H1 (cell line): ENCODE data around the gene SMIM15. TPM values are rescaled to one million over a fixed set of nuclear protein-coding genes. Genes with fewer than 3 reads are reported as not detected.

ENCODE experiments used
- CTCF ChIA-PET: fragments of 300-600 bp; sonication (Branson Sonifier 250); formaldehyde crosslinking; loops from one replicate; lab custom pipeline; 2021; ENCODE audit not compliant: partially characterized antibody; lab: Charles Lee
- POLR2A ChIA-PET: fragments of 300-600 bp; sonication (Branson Sonifier 250); formaldehyde crosslinking; loops from one replicate; lab custom pipeline; 2021; ENCODE audit warnings: inconsistent platforms; ENCODE audit not compliant: partially characterized antibody; lab: Charles Lee
- DNase-seq, 2 experiments: peaks; one replicate each; pipeline versions ENCODE4 v3.0.0 to v3.0.0-alpha.2; 2010 to 2022; ENCODE audit warnings: low spot score in 2 of 2, low read depth in 1 of 2, mixed read lengths in 1 of 2
- FAIRE-seq: peaks from 2 replicates; lab custom pipeline; 2011; peaks lifted over from hg19 to GRCh38; lab: Jason Lieb, UNC
- H2AFZ ChIP-seq: 2 replicates; pipeline ENCODE4 v1.8.1; 2012; ENCODE audit warnings: low read length, inconsistent platforms
- H2AK5ac ChIP-seq: 2 replicates; pipeline ENCODE4 v1.6.1; 2013; ENCODE audit warnings: low read depth, low read length
- H2BK120ac ChIP-seq: replicated peaks from 2 replicates; pipeline ENCODE3; 2013; ENCODE audit warnings: low read depth, low read length, inconsistent platforms
- H2BK12ac ChIP-seq: 2 replicates; pipeline ENCODE4 v1.6.1; 2013; ENCODE audit warnings: low read depth, low read length
- H2BK15ac ChIP-seq: 2 replicates; pipeline ENCODE4 v1.6.1; 2013; ENCODE audit warnings: low read length
- H2BK20ac ChIP-seq: 2 replicates; pipeline ENCODE4 v1.6.1; 2013; ENCODE audit warnings: low read length
- H2BK5ac ChIP-seq: 2 replicates; pipeline ENCODE4 v1.6.1; 2013; ENCODE audit warnings: low read depth, low read length
- H3K14ac ChIP-seq: 2 replicates; pipeline ENCODE4 v1.6.1; 2013; ENCODE audit warnings: inconsistent platforms; ENCODE audit not compliant: insufficient read length
- H3K18ac ChIP-seq: 2 replicates; pipeline ENCODE4 v1.6.1; 2013; ENCODE audit warnings: low read length; ENCODE audit errors: extremely low read depth
- H3K23ac ChIP-seq: 2 replicates; pipeline ENCODE4 v1.6.1; 2013; ENCODE audit warnings: inconsistent platforms; ENCODE audit not compliant: insufficient read length
- H3K23me2 ChIP-seq: 2 replicates; pipeline ENCODE4 v1.6.1; 2013; ENCODE audit warnings: low read depth, low read length
- H3K27ac ChIP-seq: 2 replicates; pipeline ENCODE4 v1.6.1; 2011; ENCODE audit warnings: low read depth, low read length, inconsistent platforms
- H3K27me3 ChIP-seq, 4 experiments: replicated peaks in 1 of 4; 1 replicate in 1 of 4; 2 replicates in 3 of 4; pipeline versions ENCODE4 v1.6.1 to v1.8.1; 2011 to 2013; ENCODE audit warnings: low read length in 3 of 4, mild to moderate bottlenecking in 3 of 4, inconsistent platforms in 2 of 4, mixed read lengths in 2 of 4, moderate library complexity in 1 of 4; ENCODE audit not compliant: control insufficient read depth in 3 of 4, insufficient read depth in 3 of 4; ENCODE audit errors: extremely low read depth in 1 of 4
- H3K36me3 ChIP-seq, 4 experiments: 2 replicates each; pipeline versions ENCODE4 v1.6.1 to v1.8.1; 2011 to 2013; ENCODE audit warnings: mild to moderate bottlenecking in 4 of 4, low read length in 3 of 4, moderate library complexity in 2 of 4, control low read depth in 1 of 4, inconsistent platforms in 1 of 4; ENCODE audit not compliant: insufficient read depth in 4 of 4, control insufficient read depth in 2 of 4
- H3K4ac ChIP-seq: replicated peaks from 2 replicates; pipeline ENCODE3; 2013; ENCODE audit warnings: low read length, low read depth, mixed read lengths, inconsistent platforms; ENCODE audit not compliant: insufficient read length
- H3K4me1 ChIP-seq, 4 experiments: replicated peaks in 1 of 4; 1 replicate in 1 of 4; 2 replicates in 3 of 4; pipeline versions ENCODE4 v1.6.1 to v1.8.1; 2011 to 2013; ENCODE audit warnings: low read length in 3 of 4, inconsistent platforms in 2 of 4, mixed read lengths in 1 of 4; ENCODE audit not compliant: insufficient read depth in 4 of 4, control insufficient read depth in 3 of 4
- H3K4me2 ChIP-seq, 2 experiments: 2 replicates each; pipeline versions ENCODE4 v1.6.1 to v1.8.1; 2011 to 2013; ENCODE audit warnings: low read depth in 2 of 2, low read length in 2 of 2, control low read depth in 1 of 2, inconsistent platforms in 1 of 2, mild to moderate bottlenecking in 1 of 2; ENCODE audit not compliant: insufficient read depth in 1 of 2
- H3K4me3 ChIP-seq, 4 experiments: fragments of 200-600, 300-600 bp in 1 of 4; sonication (generic), shearing (Covaris generic), sonication (Bioruptor Twin) in 1 of 4; 2 replicates each; pipeline versions ENCODE4 v1.5.1 to v1.8.1; 2011 to 2016; ENCODE audit warnings: low read length in 4 of 4, low read depth in 3 of 4, control low read depth in 2 of 4, inconsistent platforms in 2 of 4, mild to moderate bottlenecking in 2 of 4, mixed read lengths in 1 of 4, moderate library complexity in 1 of 4; ENCODE audit not compliant: insufficient read depth in 2 of 4; ENCODE audit errors: extremely low read depth in 1 of 4
- H3K56ac ChIP-seq: replicated peaks from 2 replicates; pipeline ENCODE3; 2013; ENCODE audit warnings: low read depth, mild to moderate bottlenecking, mixed read lengths, low read length, inconsistent platforms; ENCODE audit not compliant: insufficient read length
- H3K79me1 ChIP-seq: 2 replicates; pipeline ENCODE4 v1.6.1; 2013; ENCODE audit warnings: low read depth, low read length, control low read depth
- H3K79me2 ChIP-seq, 2 experiments: 2 replicates each; pipeline versions ENCODE4 v1.6.1 to v1.8.1; 2012 to 2013; ENCODE audit warnings: low read length in 2 of 2, mild to moderate bottlenecking in 2 of 2, inconsistent platforms in 1 of 2; ENCODE audit not compliant: insufficient read depth in 2 of 2, control insufficient read depth in 1 of 2
- H3K9ac ChIP-seq, 4 experiments: replicated peaks in 1 of 4; 1 replicate in 1 of 4; 2 replicates in 3 of 4; pipeline versions ENCODE4 v1.6.1 to v1.8.1; 2011 to 2013; ENCODE audit warnings: low read depth in 3 of 4, low read length in 3 of 4, control low read depth in 2 of 4, mild to moderate bottlenecking in 2 of 4, moderate library complexity in 2 of 4, inconsistent platforms in 1 of 4; ENCODE audit errors: extremely low read depth in 1 of 4
- H3K9me3 ChIP-seq, 2 experiments: 2 replicates each; pipeline versions ENCODE4 v1.6.1 to v1.8.1; 2012 to 2013; ENCODE audit warnings: mild to moderate bottlenecking in 2 of 2, moderate library complexity in 2 of 2, control low read depth in 1 of 2, inconsistent platforms in 1 of 2, low read depth in 1 of 2, low read length in 1 of 2, mixed read lengths in 1 of 2; ENCODE audit not compliant: insufficient read depth in 2 of 2
- H4K20me1 ChIP-seq, 2 experiments: replicated peaks in 1 of 2; 2 replicates each; pipeline versions ENCODE3 to v1.8.1; 2011 to 2013; ENCODE audit warnings: inconsistent platforms in 2 of 2, low read length in 2 of 2, mild to moderate bottlenecking in 1 of 2; ENCODE audit not compliant: insufficient read depth in 2 of 2, control insufficient read depth in 1 of 2
- H4K5ac ChIP-seq: 2 replicates; pipeline ENCODE4 v1.6.1; 2013; ENCODE audit warnings: low read length, low read depth, mixed read lengths, inconsistent platforms; ENCODE audit not compliant: insufficient read length
- H4K8ac ChIP-seq: 2 replicates; pipeline ENCODE4 v1.8.0; 2013; ENCODE audit warnings: mild to moderate bottlenecking, moderate library complexity, low read length, inconsistent platforms; ENCODE audit not compliant: insufficient read depth; ENCODE audit errors: extremely low read depth
- H4K91ac ChIP-seq: replicated peaks from 2 replicates; pipeline ENCODE3; 2013; ENCODE audit warnings: low read length, mixed read lengths, inconsistent platforms; ENCODE audit not compliant: insufficient read length
- CBX5 ChIP-seq: fragments of 300-800, 300-1000 bp; sonication (generic); IDR thresholded peaks from 2 replicates; pipeline ENCODE4 v1.7.1; 2016; ENCODE audit warnings: antibody characterized with exemption, low read length, low read depth
- CTCF ChIP-seq, 3 experiments: IDR thresholded peaks; 1 replicate in 2 of 3; 2 replicates in 1 of 3; pipeline versions ENCODE4 v1.5.1 to v1.6.1; 2011; ENCODE audit warnings: low read length in 3 of 3, mild to moderate bottlenecking in 3 of 3, inconsistent platforms in 2 of 3, low read depth in 1 of 3, moderate library complexity in 1 of 3; ENCODE audit not compliant: insufficient read depth in 1 of 3; ENCODE audit errors: control extremely low read depth in 1 of 3
- EGR1 ChIP-seq: IDR thresholded peaks from 2 replicates; pipeline ENCODE4 v1.6.1; 2011; ENCODE audit warnings: low read depth, low read length, borderline replicate concordance
- JUN ChIP-seq: IDR thresholded peaks from 2 replicates; pipeline ENCODE4 v1.6.1; 2011; ENCODE audit warnings: low read depth, mild to moderate bottlenecking, improper control_type of control experiment, low read length
- POLR2AphosphoS5 ChIP-seq: IDR thresholded peaks from 2 replicates; pipeline ENCODE4 v1.6.1; 2011; ENCODE audit warnings: low read depth, low read length
- RNF2 ChIP-seq: fragments of 200-900, 300-1000 bp; sonication (generic); IDR thresholded peaks from 2 replicates; pipeline ENCODE4 v1.7.1; 2016; ENCODE audit warnings: borderline replicate concordance, low read depth, mild to moderate bottlenecking, antibody characterized with exemption, low read length; ENCODE audit not compliant: poor library complexity, severe bottlenecking; ENCODE audit errors: missing control alignments
- SP2 ChIP-seq: IDR thresholded peaks from 2 replicates; pipeline ENCODE4 v1.6.1; 2012; ENCODE audit warnings: mild to moderate bottlenecking, low read length, inconsistent platforms
- SUZ12 ChIP-seq: fragments of 200-600 bp; sonication (generic); IDR thresholded peaks from 2 replicates; pipeline ENCODE4 v1.6.1; 2012; ENCODE audit warnings: mild to moderate bottlenecking, inconsistent platforms, low read length, moderate library complexity, mixed read lengths
- TBP ChIP-seq: IDR thresholded peaks from 2 replicates; pipeline ENCODE4 v1.6.1; 2011; ENCODE audit warnings: low read depth, low read length, improper control_type of control experiment
- WGBS, 2 experiments: shearing (Covaris generic) in 1 of 2; methylation state at CpG; one replicate each; pipeline versions ENCODE4 v1.1.6 to v1.1.7; 2013 to 2015; ENCODE audit warnings: low lambda C conversion rate in 2 of 2, mixed read lengths in 2 of 2, inconsistent platforms in 1 of 2, low coverage in 1 of 2, missing lambda C conversion rate in 1 of 2; ENCODE audit not compliant: insufficient replicate concordance in 2 of 2, insufficient coverage in 1 of 2, insufficient read length in 1 of 2; ENCODE audit errors: extremely low coverage in 1 of 2, missing lambda C conversion rate in 1 of 2; 5-methylcytosine and 5-hydroxymethylcytosine counted together
- polyA plus RNA-seq, 7 experiments: library from polyadenylated mRNA; depleted of rRNA in 3 of 7; stranded (reverse) in 5 of 7; unstranded in 2 of 7; fragments of >200 nt in 5 of 7; fragments of 200-250 nt in 2 of 7; gene quantifications; 1 replicate in 5 of 7; 2 replicates in 1 of 7; 4 replicates in 1 of 7; pipeline versions ENCODE4 v1.2.1 to v1.2.3, GENCODE V29; 2011 to 2013; ENCODE audit warnings: missing spikeins in 2 of 7, mixed read lengths in 2 of 7
- total RNA-seq: library from RNA; stranded (reverse); fragmentation: NEBNext Ultra II Directional; extraction: Animal tissue kit (Norgen Biotek cat#: 25700); gene quantifications from 2 replicates; pipeline ENCODE4 v1.2.1, GENCODE V29; 2021

The SMIM15 gene
- total and polyA plus RNA-seq, 2 of the 8 experiments (the other 6 are each of a cell fraction or from before 2014, with no cell fraction given), result 17.6 to 53.1 TPM

DNA sequence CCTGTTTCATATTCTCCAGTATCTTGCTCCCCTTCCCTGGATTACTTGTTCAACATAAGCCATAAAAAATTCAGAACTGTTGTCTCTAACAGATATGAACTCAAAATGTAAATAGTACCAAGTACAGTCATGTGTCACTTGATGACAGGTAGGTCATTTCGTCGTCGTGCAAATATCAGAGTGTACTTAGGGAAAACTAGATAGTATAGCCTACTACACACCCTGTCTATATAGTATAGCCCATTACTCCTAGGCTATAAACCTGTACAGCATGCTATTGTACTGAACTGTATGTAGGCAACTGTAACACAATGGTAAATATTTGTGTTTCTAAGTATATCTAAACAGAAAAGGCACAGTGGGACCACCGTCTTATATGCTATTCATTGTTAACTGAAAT lies 39.1 kb downstream of the SMIM15 start:
- no peak overlapping the region for H3K4ac ChIP-seq
- H2AK5ac ChIP-seq, result no peak overlapping the region
- H3K14ac ChIP-seq, result no peak overlapping the region
- no peaks in the 10 kb centered on the region for H3K9me3 ChIP-seq
- H3K23ac ChIP-seq, result no peak overlapping the region
- no peak overlapping the region for H2BK120ac ChIP-seq
- H4K20me1 ChIP-seq, result no peaks in the 10 kb centered on the region
- no peak overlapping the region for H3K4me2 ChIP-seq
- H2BK12ac ChIP-seq, result no peak overlapping the region
- H2BK15ac ChIP-seq, result no peak overlapping the region
- H3K9ac ChIP-seq, result no peak overlapping the region
- no peak for DNase-seq
- H3K79me2 ChIP-seq, result no peaks in the 10 kb centered on the region
- no peaks in the 10 kb centered on the region for H3K23me2 ChIP-seq
- no peaks in the 10 kb centered on the region for H3K36me3 ChIP-seq
- no peak overlapping the region for H4K91ac ChIP-seq
- no peak overlapping the region for H2BK20ac ChIP-seq
- H3K18ac ChIP-seq, result no peak overlapping the region
- H3K27me3 ChIP-seq, result no peaks in the 10 kb centered on the region
- H2AFZ ChIP-seq, result no peak overlapping the region
- H2BK5ac ChIP-seq, result no peak overlapping the region
- H3K79me1 ChIP-seq, result no peaks in the 10 kb centered on the region
- no peak overlapping the region for H4K5ac ChIP-seq
- no peak overlapping the region for H3K27ac ChIP-seq
- H3K56ac ChIP-seq, result no peak overlapping the region
- no peak for FAIRE-seq
- CTCF ChIA-PET, result no interaction called here
- H3K4me1 ChIP-seq, result no peaks in the 10 kb centered on the region
- H4K8ac ChIP-seq, result no peak overlapping the region
- no peak overlapping the region for H3K4me3 ChIP-seq
- POLR2A ChIA-PET, result no interaction called here
- 93% methylated on average over 4 of the region's 4 CpGs; no CpG with 5 or more reads in 1 of the 2 experiments for WGBS, 2 experiments
- TF ChIP-seq CBX5 (no peak), TBP (no peak), POLR2AphosphoS5 (no peak), SUZ12 (no peak), EGR1 (no peak), SP2 (no peak), RNF2 (no peak), JUN (no peak), CTCF (IDR thresholded peaks at IDR 0.05; ENCODE audit: control extremely low read depth in 1 of 3, insufficient read depth in 1 of 3, low read depth in 1 of 3, low read length in 3 of 3) (no peak)
